Ascending aorta (tissue), 2 donors: ENCODE measurements around the gene ACSM5. TPM values are rescaled to one million over a fixed set of nuclear protein-coding genes. Genes with fewer than 3 reads are reported as not detected.

ENCODE experiments used
- DNase-seq, 2 donors: peaks; one replicate each; pipeline ENCODE4 v3.0.0-alpha.2; 2019; ENCODE audit warnings: low spot score in 2 of 2
- H3K27ac ChIP-seq, 2 donors: fragments of 200-600 bp; sonication (generic); one replicate each; pipeline ENCODE4 v1.5.1; 2016 to 2017; ENCODE audit warnings: mild to moderate bottlenecking in 1 of 2
- H3K27me3 ChIP-seq: fragments of 200-600 bp; sonication (generic); one replicate; pipeline ENCODE4 v1.5.1; 2017
- H3K36me3 ChIP-seq, 2 donors: fragments of 200-600 bp; sonication (generic); one replicate each; pipeline ENCODE4 v1.5.1; 2016
- H3K4me1 ChIP-seq, 2 donors: fragments of 200-600 bp; sonication (generic); one replicate each; pipeline ENCODE4 v1.5.1; 2016 to 2017; ENCODE audit warnings: mild to moderate bottlenecking in 1 of 2
- H3K4me3 ChIP-seq, 2 donors: fragments of 200-600 bp; sonication (generic); one replicate each; pipeline ENCODE4 v1.5.1; 2016 to 2017; ENCODE audit warnings: mild to moderate bottlenecking in 1 of 2
- H3K9me3 ChIP-seq, 2 donors: fragments of 200-600 bp; sonication (generic); one replicate each; pipeline ENCODE4 v1.5.1; 2016
- intact Hi-C: fragments of 100-400 bp; cut with DNase I; formaldehyde crosslinking; loops from one replicate; pipeline ENCODE4 v1.15.1; 2023
- total RNA-seq: library from RNA; depleted of rRNA; stranded (reverse); fragments of >200 nt; gene quantifications from one replicate; pipeline ENCODE4 v1.1.0, GENCODE V29; 2016
- TF ChIP-seq, protein P1 (sequence below), 3 experiments: fragments of 200-600 bp in 2 of 3; fragments of 450-650 bp in 1 of 3; sonication (generic) in 2 of 3; IDR thresholded peaks; one replicate each; pipeline ENCODE4 v1.5.1; 2016 to 2019; ENCODE audit warnings: antibody characterized with exemption in 3 of 3, mild to moderate bottlenecking in 1 of 3, moderate library complexity in 1 of 3

The ACSM5 gene
- total RNA-seq, 1 donor from 2014 or later = not detected

DNA sequence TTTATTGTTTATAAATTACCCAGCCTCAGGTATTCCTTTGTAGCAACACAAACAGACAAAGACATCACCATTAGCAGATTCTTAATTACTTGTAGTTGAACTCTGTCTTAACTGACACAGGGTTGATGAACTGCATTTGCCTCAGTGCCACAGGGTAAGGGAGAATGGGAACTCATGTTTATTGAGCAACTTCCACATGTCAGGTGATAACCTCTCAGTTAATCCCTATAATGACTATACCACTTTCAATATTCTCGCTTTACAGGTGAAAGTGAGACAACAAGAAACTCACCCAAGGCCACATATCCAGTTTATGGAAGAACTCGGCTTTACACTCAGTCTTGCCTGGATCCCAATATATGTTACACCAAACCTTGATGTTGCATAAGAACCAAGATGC lies 13.4 kb upstream of the ACSM5 start:
- Histone ChIP-seq H3K36me3 (no peaks in the 10 kb centered on the region), H3K9me3 (no peaks in the 10 kb centered on the region), H3K4me1 (no peaks in the 10 kb centered on the region), H3K27me3 (no peaks in the 10 kb centered on the region), H3K27ac (no peak overlapping the region), H3K4me3 (no peak overlapping the region)
- TF ChIP-seq, protein P1, sequence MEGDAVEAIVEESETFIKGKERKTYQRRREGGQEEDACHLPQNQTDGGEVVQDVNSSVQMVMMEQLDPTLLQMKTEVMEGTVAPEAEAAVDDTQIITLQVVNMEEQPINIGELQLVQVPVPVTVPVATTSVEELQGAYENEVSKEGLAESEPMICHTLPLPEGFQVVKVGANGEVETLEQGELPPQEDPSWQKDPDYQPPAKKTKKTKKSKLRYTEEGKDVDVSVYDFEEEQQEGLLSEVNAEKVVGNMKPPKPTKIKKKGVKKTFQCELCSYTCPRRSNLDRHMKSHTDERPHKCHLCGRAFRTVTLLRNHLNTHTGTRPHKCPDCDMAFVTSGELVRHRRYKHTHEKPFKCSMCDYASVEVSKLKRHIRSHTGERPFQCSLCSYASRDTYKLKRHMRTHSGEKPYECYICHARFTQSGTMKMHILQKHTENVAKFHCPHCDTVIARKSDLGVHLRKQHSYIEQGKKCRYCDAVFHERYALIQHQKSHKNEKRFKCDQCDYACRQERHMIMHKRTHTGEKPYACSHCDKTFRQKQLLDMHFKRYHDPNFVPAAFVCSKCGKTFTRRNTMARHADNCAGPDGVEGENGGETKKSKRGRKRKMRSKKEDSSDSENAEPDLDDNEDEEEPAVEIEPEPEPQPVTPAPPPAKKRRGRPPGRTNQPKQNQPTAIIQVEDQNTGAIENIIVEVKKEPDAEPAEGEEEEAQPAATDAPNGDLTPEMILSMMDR (IDR thresholded peaks at IDR 0.05) = no peak
- DNase-seq = no peak
- intact Hi-C loops = no loop called here

- no peaks in the 10 kb centered on the region for H3K9me3 ChIP-seq
- H3K4me1 ChIP-seq = no peaks in the 10 kb centered on the region
- H3K27ac ChIP-seq = no peak overlapping the region
- no peaks in the 10 kb centered on the region for H3K36me3 ChIP-seq
- H3K4me3 ChIP-seq = no peak overlapping the region
- intact Hi-C loops = no loop called here
- DNase-seq = no peak
- TF ChIP-seq, protein P1 (IDR thresholded peaks at IDR 0.05) = no peak
- H3K27me3 ChIP-seq = no peaks in the 10 kb centered on the region
These were observed 12.4 kb upstream of the ACSM5 start for GRCh38 chr16:20396846-20397467.

DNA sequence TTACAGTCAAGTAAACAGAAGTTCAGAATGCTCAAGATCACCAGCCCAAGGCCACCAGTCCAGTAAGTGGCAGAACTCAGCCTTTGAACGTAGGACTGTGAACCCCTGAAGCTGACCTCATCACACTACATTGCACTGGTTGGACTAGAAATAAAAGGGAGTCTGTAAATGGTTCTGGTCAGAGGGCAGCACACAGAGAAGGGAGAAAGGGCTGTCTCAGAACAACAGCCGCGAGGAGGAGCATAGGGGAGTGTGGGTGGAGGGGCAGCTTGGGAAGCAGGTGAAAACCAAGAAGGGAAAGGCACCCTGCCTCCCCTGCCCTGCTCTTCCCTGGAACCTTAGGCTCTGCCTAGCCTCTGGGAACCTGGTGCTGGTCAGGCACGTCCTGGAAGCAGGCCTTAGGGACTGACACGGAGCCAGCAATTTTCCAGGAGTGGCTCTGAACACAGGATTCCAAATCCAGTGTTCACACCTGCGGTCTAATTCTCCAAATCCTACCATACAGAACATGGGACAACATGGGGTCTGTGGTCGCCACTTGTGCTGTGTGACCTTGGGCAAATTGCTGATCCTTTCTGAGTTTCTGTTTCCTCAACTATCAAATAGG lies 11.8 kb upstream of the ACSM5 start:
- Histone ChIP-seq H3K4me3 (no peak overlapping the region), H3K36me3 (no peaks in the 10 kb centered on the region), H3K27me3 (no peaks in the 10 kb centered on the region), H3K27ac (no peak overlapping the region), H3K4me1 (no peaks in the 10 kb centered on the region), H3K9me3 (no peaks in the 10 kb centered on the region)
- intact Hi-C loops = no loop called here
- TF ChIP-seq, protein P1 (IDR thresholded peaks at IDR 0.05) = no peak
- DNase-seq = no peak

DNA sequence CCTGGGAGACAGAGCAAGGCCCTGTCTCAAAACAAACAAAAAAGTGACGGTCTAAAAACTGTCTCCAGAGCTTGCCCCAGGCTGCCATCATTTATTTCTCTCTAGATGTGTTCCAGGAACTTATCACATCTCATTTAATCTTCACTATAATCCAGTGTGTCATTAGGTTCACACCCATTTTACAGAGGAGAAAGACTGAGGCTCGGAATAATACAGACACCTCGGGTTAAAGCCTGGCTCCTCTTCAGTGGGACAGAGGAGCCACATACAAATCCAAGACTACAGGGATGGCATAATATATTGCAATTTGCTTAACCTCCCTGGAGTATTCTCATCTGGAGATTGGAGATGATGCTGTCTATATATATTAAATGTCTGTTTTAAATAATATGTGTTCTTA lies 10.7 kb upstream of the ACSM5 start:
- TF ChIP-seq, protein P1 (IDR thresholded peaks at IDR 0.05) = no peak
- DNase-seq = no peak
- Histone ChIP-seq H3K4me1 (no peaks in the 10 kb centered on the region), H3K36me3 (no peaks in the 10 kb centered on the region), H3K27me3 (no peaks in the 10 kb centered on the region), H3K9me3 (no peaks in the 10 kb centered on the region), H3K4me3 (no peak overlapping the region), H3K27ac (no peak overlapping the region)
- intact Hi-C loops = no loop called here

DNA sequence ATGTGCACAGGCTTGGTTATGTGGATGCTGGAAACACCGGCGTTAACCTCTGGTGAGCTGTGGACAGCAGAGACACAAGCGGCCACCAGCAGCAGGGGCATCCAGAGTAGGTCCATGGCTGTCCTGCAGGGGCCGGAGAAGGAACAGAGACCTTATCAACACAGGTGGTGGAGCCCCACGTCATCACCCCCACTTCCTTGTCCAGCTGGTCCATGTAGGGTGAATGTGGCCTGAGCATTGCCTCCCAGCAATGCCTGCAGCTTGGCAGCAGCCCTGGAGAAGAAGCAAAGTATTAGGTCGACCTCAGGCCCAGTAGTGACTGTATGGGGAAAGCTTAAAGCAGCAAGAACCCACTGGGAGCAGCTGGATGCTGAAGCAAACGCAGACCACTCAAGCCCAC lies 10.1 kb upstream of the ACSM5 start:
- TF ChIP-seq, protein P1 (IDR thresholded peaks at IDR 0.05) = no peak
- Histone ChIP-seq H3K36me3 (no peaks in the 10 kb centered on the region), H3K27ac (no peak overlapping the region), H3K27me3 (no peaks in the 10 kb centered on the region), H3K4me1 (no peaks in the 10 kb centered on the region), H3K4me3 (no peak overlapping the region), H3K9me3 (no peaks in the 10 kb centered on the region)
- intact Hi-C loops = no loop called here
- no peak for DNase-seq
